Stomach (tissue), 4 donors: Measurements from ENCODE around the gene TM9SF1.

Source experiments
- CTCF ChIP-seq, 7 experiments: fragments of 450-650 bp in 4 of 7; fragments of 200-600 bp in 3 of 7; sonication (generic) in 3 of 7; IDR thresholded peaks; one replicate each; pipeline ENCODE4 v1.5.1; 2016 to 2019; ENCODE audit warnings: antibody characterized with exemption in 7 of 7, control low read depth in 2 of 7, mild to moderate bottlenecking in 1 of 7
- EP300 ChIP-seq: sonication (generic); formaldehyde crosslinking; IDR thresholded peaks from one replicate; pipeline ENCODE4 v1.6.1; 2017; ENCODE audit warnings: antibody characterized with exemption
- POLR2A ChIP-seq, 4 donors: fragments of 450-650 bp; IDR thresholded peaks; one replicate each; pipeline ENCODE4 v1.6.1; 2016; ENCODE audit warnings: antibody characterized with exemption in 4 of 4, control low read depth in 2 of 4, mild to moderate bottlenecking in 1 of 4, moderate library complexity in 1 of 4
- POLR2AphosphoS5 ChIP-seq, 3 donors: sonication (generic); formaldehyde crosslinking; IDR thresholded peaks; one replicate each; pipeline ENCODE4 v1.6.1; 2016; ENCODE audit warnings: antibody characterized with exemption in 3 of 3

- no peak for TF ChIP-seq POLR2A (IDR thresholded peaks at IDR 0.05)
- TF ChIP-seq CTCF (IDR thresholded peaks at IDR 0.05) = no peak
- no peak for TF ChIP-seq POLR2AphosphoS5 (IDR thresholded peaks at IDR 0.05)
- no peak for TF ChIP-seq EP300
These were observed 29.5 kb downstream of the TM9SF1 start for GRCh38 chr14:24165785-24166184.
